ENCODE results near the gene MIDN.
A peak's percentile ranks its signal among the peaks of the same experiment; 100 is the strongest.

The MIDN gene

GRCh38 chr19:1284293-1284978, 36.1 kb downstream of the MIDN start:
- no peak for DNase-seq

DNA sequence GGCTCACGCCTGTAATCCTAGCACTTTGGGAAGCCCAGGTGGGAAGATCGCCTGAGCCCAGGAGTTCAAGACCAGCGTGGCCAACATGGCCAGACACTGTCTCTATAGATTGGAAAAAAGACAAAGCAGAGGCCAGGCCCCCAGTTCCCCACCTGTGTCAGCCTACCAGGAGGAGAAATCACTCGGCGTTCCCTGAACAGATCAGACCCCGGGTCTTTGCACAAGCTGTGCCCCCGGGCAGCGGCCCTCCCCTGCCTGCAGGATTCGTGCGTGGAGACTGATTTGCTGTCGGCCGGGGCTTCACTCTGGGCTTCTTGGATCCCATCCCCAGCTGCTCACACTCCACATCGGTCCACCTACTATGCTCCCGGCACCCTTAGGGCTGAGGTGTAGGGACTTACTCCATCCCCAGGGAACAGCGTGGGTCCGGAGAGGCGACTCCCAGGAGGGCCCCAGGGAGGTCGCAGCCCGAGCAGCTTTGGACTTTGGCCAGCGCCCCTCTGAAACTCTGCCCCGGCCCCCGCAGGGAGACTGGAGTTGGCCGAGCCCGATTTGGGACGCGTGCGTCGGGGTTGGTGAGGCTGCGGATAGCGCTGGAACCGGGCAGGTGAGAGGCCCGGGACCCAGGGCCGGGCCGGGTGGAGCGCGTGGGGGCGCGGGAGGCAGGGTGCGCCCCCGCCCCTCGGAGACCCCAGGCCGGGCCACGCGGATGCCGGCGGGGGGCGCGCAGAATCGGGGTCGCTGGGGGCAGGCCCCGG, 36.8 kb downstream of the MIDN start:
- no peak for DNase-seq

DNA sequence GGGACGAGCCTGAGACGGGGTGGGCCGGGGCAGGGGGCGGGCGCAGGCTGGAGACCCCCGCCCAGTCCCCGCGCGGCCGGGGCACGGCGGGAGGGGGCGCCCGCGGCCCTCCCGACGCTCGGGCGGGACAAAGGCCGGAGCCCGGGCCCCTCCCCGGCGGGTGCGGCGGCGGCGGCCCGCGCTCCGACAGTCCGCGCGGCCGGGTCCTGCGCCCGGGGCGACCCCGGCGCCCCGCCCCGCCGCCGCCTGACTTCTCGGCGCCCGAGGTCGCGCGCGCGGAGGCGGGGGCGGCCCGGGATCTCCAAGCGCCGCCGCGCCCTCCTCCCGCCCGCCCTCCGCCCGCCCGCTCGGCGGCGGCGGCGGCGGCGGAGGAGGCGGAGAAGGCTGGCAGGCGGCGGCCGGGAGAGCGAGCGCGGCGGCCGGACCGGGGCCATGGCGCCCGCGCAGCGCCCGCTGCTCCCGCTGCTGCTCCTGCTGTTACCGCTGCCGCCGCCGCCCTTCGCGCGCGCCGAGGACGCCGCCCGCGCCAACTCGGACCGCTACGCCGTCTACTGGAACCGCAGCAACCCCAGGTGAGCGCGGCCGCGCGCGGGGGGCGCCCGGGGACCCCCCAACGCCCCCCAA, 37.5 kb downstream of the MIDN start, which contains the start of gene EFNA2:
Gene EFNA2 (plus strand): TSS at position 137 of the 624 bp plus-strand sequence. CDS start 296 bp downstream, at position 433.
- DNase-seq: no peak

DNA sequence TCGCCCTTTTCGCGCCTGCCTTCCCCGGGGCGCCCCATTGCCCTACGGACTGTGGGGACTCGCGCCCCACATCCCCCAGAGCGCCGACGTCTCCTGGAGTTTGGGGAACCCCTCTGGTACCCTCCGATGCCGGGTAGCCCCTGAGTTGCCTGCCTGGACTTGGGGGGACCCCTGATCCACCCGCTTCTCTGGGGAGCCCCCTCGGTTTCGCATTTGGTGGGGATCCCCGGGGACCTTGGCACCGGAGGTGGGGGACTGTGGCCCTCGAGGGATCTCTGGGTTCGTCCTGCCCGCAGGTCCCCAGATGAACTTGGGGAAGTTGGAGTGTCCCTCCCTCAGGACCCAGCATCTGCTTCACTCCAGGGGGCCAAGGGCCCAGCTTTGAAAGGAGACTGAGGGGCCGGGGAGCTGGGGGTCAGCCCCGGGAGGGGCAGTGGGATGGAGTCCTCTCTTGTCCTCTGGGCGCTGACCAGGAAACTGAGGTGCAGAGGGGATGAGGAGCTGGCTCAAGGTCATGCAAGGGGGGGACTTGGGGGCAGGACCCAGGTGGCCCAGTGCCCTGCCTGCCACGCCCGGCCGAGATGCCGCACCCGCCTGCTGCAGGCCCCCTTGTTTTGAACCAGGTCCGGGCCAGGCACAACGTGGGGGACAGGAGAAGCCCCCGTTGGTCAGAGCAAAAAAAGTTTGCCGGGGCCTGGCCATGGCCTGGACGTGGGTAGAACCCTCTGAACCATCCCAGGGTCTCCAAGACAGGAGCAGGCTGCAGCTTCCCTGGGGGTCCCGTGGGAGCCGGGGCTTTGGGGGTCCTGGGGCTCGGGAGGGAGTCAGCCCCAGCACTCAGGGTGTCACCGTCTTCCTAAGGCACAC, 38.3 kb downstream of the MIDN start:
- DNase-seq: no peak

DNA sequence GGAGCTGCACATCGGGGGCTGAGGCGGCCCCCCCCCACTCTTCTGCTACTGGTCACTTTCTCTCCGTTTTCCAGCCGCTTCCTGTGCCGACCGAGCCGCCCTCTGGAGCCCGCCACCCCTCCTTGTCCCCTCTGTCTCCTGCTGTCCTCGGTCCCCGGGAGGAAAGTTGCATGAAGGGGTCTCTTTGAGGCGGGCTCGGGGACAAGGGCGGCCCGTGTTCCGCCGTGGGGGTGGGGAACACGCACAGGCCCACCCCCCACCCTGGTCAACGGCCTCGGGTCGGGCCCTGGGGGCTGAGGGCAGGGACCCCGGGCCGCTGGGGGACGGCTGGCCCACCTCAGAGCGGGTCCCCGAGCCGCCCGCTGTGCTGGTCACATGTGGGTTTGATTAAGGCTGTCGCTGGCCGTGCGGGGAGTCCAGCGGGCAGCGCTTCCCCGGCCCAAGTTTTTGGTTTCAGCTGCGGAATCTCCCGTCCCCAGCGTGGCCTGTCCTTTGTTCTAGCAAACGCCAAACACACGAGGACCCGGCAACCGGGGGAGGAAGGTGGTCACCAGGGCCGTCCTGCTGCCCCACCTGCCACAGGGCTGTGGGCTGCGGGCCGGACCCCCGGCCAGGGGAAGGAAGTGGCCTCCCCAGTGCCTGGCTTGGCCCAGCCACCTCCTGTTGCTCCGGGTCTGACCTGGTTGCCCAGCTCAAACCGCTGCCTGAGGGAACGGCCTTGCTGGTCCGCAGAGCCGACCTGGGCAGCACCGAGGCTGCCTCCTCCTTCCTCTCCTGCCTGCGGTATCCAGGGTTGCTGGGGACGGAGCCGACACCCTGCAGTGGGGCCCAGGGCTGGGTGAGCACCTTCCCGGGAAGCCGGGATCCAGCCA, 39.2 kb downstream of the MIDN start:
- no peak for DNase-seq

GRCh38 chr19:1288226-1288612, 39.8 kb downstream of the MIDN start:
- DNase-seq: no peak

DNA sequence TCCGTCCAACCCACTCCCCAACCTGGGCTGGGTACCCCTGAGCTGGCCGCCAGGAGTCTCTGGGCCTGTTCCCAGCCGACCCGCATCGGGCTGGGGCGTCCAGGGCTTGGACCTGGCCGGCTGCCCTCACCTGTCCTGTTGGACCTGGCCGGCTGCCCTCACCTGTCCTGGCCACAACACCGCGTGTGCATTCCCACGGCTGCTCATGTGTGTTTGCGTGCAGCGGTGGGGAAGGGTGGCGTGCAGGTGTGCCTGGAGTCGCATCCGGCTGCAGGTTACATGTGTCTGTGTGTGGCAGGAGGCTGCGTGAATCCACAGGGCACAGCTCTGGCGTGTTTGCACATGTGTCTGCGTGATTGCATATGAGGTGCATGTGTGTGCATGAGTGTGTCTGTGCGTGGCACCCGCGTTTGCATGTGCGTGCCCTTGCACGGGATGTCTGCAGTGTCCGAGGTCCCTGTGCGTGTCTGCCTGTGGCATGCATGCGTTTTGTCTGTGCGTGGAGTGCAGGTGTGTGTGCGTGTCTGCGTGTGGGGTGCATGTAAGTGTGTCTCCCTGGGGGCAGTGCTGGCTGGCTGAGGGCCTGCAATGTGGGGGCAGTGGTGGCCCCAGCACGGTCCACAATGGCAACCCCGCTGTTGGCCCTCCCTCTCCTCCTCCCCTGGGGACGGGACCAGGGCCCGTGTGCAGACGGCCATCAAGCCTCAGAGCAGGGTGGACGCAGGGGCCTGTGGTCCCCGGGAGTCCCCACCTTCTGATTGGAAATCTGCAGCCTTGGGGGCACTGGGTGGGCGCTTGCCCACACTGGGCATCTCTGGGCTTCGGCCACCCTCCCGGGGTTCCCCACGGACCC, 40.7 kb downstream of the MIDN start:
- DNase-seq: no peak

- no peak for DNase-seq
These were observed 41.3 kb downstream of the MIDN start for GRCh38 chr19:1289686-1290025.

DNA sequence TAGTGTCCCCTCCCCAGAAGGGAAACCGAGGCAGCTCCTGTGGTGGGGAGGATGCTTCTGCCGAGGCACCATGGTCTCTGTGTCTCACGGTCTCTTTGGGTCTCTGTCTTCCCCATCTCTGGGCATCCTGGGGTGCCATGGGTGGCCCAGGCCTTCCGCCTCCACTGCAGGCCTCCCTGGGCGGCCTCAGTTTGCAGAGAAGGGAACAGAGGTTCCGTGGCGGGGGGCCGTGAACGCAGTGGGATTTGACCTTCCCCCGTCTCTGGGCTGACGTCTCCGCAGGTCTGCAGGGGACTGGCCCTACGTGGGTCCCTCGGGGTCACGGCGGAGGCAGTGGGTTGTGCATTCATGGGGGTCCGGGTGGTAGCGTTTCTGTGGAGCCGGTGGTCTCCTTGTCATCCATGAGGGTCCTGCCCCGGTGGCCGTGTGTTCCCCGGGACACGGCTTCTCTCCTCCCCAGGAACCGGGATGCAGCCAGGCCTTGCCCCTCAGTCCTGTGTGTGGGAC, 41.9 kb downstream of the MIDN start:
- no peak for DNase-seq

DNA sequence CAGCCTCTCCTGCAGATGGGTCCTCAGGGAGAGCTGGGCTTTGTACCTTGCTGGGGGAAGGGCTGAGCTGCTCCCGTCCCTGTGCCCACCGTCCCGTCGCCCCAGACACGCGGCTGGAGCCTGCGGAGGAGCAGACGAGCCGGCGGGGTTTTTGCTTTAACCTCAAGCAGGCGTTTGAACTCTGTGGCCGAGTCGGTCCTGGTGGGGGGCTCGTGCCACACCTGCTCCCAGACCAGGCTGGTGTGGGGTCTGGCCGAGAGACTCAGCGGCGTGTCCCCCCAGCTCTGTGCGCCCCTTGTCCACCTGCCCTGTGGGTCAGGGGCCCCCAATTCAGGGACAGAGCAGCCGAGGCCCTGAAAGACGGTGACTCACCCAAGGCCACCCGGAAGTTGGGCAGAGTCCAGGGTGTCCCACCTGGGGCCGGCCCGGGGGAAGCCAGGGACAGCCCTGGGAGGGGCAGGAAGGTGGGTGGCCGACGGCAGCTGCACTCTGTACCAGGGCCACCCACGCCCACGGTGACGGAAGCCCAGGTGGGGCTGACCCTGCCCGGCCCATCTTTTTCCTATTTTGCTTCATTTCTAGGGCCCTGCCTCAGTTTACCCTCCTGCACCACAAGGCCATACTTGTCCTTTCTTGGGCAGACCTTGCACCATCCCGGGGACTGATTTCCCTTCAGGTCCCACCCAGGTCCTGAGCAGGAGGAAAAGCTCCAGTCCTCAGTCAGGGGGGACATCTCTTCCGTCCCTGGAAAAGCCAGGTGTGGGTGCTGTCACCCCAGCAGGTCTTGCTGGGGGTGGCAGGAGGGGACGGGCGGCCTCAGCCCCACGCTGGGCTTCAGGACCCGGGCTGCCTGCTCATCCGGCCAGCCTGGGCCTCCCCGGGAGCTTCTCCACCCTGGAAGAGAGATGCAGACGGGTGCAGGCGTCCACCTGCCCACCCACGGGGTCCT, 42.6 kb downstream of the MIDN start:
- no peak for DNase-seq

- no peak for DNase-seq
These were observed 43.5 kb downstream of the MIDN start for GRCh38 chr19:1291761-1292418.

DNA sequence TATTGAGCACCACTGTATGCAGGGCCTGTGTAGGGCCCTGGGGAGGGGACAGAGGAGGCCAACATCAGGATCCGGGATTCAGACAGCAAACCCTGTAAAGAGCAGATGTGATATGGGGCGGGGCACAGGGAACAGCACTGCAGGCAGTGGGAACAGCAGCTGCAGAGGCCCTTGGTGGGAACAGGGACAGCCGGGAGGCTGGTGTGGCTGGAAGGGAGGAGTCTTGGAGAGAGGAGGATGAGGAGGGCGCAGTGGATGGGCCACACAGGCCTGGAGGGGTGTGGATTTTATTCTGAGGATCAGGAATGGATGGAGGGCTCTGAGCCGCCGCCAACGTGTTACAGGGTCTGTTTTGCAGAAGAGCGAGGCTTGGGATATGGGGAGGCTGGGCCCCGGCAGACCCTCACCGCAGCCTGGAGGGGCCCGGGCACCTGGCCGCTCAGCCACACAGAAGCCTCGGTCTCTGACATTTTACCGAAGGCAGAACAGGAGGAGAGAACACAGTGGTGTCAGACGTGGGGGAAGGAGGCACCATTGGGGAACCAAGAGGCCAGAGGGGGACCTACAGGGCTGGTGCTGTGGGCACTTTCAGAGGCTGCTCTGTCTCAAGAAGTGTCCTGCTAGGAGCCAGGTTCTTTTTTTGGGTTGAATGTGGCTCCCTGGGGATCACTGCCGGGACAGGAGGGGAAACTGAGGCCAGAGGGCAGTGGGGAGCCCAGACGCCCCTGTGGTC, 44.2 kb downstream of the MIDN start:
- DNase-seq: no peak

GRCh38 chr19:1293782-1294604, 45.6 kb downstream of the MIDN start:
- DNase-seq: no peak

- DNase-seq: no peak
These were observed 46.3 kb downstream of the MIDN start for GRCh38 chr19:1294688-1295087.

GRCh38 chr19:1295169-1296012, 47.0 kb downstream of the MIDN start:
- peak in 1 of 2 experiments; percentile 42 for DNase-seq

- DNase-seq: no peak
These were observed 47.7 kb downstream of the MIDN start for GRCh38 chr19:1296078-1296477.
